Dendritic cell treated with granulocyte-macrophage colony-stimulating factor and Interleukin-4, amounts not matched to agents 40 ng/mL and 50 ng/mL, for 4 days (primary cell): ENCODE measurements around the gene RHEB.

Experiments used
- H3K27ac Mint-ChIP-seq: one replicate; pipeline ENCODE4 v1.8.0; 2022; ENCODE audit warnings: mild to moderate bottlenecking, mixed read lengths
- H3K27me3 Mint-ChIP-seq: one replicate; pipeline ENCODE4 v1.8.0; 2022; ENCODE audit warnings: mild to moderate bottlenecking, mixed read lengths
- H3K36me3 Mint-ChIP-seq: one replicate; pipeline ENCODE4 v1.8.0; 2022; ENCODE audit warnings: low read depth, mixed read lengths
- H3K4me1 Mint-ChIP-seq: one replicate; pipeline ENCODE4 v1.8.0; 2022; ENCODE audit warnings: low read depth, mixed read lengths
- H3K4me3 Mint-ChIP-seq: one replicate; pipeline ENCODE4 v1.8.0; 2022; ENCODE audit warnings: mild to moderate bottlenecking, moderate library complexity, mixed read lengths
- H3K9me3 Mint-ChIP-seq: one replicate; pipeline ENCODE4 v1.8.0; 2022; ENCODE audit warnings: mixed read lengths
- intact Hi-C: fragments of 100-400 bp; cut with micrococcal nuclease; formaldehyde crosslinking; loops from one replicate; pipeline ENCODE4 v1.15.0; 2022

RHEB gene

DNA sequence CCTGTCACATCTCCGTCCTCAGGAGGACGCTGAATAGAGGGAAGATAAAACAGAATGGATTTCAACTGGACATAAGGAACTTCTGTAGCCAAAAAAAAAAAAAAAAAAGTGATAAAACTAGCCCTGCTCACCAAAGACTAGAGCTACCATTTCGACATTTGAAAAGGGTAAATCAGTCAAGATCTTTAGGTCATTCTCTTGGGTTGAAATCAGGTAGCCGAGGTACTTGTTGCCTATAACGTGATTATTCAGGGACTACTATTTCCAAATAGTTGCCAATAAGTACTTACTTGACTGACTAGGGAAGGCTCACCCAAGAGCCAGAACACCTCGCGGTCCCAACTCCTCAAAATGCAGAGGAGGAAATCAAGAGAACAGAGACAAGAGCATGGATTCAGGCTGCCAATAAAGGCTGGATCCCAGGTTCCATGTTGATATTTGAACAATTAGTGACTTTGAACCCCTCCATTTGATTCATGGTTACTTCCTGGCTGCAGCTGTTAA lies 2.0 kb downstream of the RHEB start:
- H3K36me3 Mint-ChIP-seq = peaks cover 17% of the 10 kb centered on the region
- peaks cover 67% of the 10 kb centered on the region for H3K4me1 Mint-ChIP-seq
- H3K27ac Mint-ChIP-seq = peak overlapping the region; percentile 93
- peak overlapping the region; percentile 90 for H3K4me3 Mint-ChIP-seq
- no peaks in the 10 kb centered on the region for H3K9me3 Mint-ChIP-seq
- H3K27me3 Mint-ChIP-seq = no peaks in the 10 kb centered on the region
- intact Hi-C loops = loop anchor here (1.0 kb wide), 1 partner anchor 32 kb away; no protein-coding TSS in a partner anchor

DNA sequence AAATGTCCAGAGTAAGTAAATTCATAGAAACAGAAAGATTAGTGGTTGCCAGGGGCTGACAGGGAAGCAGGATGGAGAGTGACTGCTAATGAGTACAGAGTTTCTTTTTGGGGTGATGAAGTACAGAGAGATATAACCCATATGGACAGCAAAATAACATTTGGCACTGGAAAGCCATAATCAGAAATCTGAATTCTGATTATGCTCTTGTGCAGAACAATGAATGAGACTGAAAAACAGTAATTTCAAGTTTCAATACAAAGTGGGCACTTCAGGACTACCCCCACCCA lies 4.5 kb downstream of the RHEB start:
- intact Hi-C loops = no loop called here
- H3K27ac Mint-ChIP-seq = peak overlapping the region; percentile 93

DNA sequence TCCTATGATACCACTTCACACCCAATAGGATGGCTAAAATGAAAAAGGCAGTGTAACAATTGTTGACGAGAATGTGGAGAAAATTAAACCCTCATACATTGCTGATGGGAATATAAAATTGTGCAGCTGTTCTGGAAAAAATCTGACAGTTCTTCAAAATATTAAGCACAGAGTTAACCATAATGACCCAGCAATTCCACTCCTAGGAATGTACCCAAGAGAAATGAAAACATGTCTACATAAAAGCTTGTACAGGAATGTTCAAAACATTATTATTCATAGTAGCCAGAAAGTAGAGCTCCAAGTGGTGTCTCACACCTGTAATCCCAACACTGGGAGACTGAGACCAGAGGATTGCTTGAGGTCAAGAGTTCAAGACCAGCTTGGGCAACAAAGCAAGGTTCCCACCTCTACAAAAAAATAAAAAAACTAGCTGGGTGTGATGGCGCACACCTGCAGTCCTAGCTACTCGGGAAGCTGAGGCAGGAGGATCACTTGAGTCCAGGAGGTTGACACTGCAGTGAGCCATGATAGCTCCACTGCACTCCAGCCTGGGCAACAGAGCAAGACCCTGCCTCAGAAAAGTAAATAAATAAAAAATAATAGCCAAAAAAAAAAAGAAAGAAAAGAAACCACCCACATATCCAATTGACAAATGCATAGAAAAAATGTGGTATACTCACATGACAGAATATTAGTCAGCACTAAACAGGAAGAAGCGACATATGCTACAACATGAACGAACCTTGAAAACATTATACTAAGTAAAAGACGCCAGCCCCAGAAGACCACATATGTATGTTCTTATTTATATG lies 5.0 kb downstream of the RHEB start:
- Mint-ChIP-seq H3K27ac (peak overlapping the region; percentile 93), H3K36me3 (peaks cover 17% of the 10 kb centered on the region), H3K27me3 (no peaks in the 10 kb centered on the region), H3K4me1 (peaks cover 80% of the 10 kb centered on the region), H3K9me3 (no peaks in the 10 kb centered on the region), H3K4me3 (peak overlapping the region; percentile 21)
- intact Hi-C loops = no loop called here

More for the DNA sequence above, 4.5 kb downstream of the RHEB start:
- Mint-ChIP-seq H3K36me3 (peaks cover 17% of the 10 kb centered on the region), H3K27me3 (no peaks in the 10 kb centered on the region), H3K4me1 (peaks cover 78% of the 10 kb centered on the region), H3K4me3 (peak overlapping the region; percentile 21), H3K9me3 (no peaks in the 10 kb centered on the region)

DNA sequence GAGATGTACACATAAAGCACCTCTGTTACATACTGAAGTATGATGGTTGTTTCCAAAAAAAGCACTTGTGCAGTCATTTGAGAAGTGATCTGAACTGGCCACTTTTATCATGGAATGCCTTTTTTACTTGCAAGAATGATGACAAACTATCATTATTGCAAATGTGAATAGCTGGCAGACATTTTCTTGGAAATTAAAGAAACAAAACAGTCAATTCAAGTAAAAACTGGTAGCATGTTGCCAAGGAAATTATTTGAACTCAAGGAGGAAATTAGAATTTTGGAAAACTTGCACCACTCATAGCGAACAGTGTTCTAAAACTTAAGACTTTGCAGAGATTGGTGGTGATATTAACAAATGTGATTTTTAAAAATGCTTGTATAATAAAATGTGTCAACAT lies 6.6 kb downstream of the RHEB start:
- Mint-ChIP-seq H3K9me3 (no peaks in the 10 kb centered on the region), H3K4me3 (no peak overlapping the region), H3K4me1 (peaks cover 82% of the 10 kb centered on the region), H3K27me3 (no peaks in the 10 kb centered on the region), H3K27ac (no peak overlapping the region), H3K36me3 (peaks cover 9% of the 10 kb centered on the region)
- intact Hi-C loops = no loop called here

DNA sequence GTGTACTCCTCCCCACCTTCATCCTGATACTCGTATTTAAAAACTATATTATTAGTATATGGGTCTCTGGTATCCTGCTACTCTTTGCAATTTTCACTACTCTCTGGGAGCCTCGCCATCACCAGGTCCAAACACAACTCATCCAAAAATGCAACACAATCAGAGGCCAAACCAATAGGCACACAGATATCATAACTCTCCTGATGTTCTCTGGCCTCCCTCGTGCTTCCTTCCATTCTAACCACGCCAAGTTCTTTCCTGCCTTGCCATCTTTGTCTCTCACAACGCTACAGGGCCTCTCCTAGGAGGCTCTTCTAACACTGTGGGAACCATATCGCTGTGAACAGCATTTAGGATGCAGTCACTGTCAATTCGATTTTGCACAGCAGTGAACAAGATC lies 7.3 kb downstream of the RHEB start:
- H3K9me3 Mint-ChIP-seq = no peaks in the 10 kb centered on the region
- peaks cover 82% of the 10 kb centered on the region for H3K4me1 Mint-ChIP-seq
- H3K27ac Mint-ChIP-seq = peak overlapping the region; percentile 21
- H3K4me3 Mint-ChIP-seq = no peak overlapping the region
- H3K27me3 Mint-ChIP-seq = no peaks in the 10 kb centered on the region
- intact Hi-C loops = no loop called here
- H3K36me3 Mint-ChIP-seq = peaks cover 6% of the 10 kb centered on the region

DNA sequence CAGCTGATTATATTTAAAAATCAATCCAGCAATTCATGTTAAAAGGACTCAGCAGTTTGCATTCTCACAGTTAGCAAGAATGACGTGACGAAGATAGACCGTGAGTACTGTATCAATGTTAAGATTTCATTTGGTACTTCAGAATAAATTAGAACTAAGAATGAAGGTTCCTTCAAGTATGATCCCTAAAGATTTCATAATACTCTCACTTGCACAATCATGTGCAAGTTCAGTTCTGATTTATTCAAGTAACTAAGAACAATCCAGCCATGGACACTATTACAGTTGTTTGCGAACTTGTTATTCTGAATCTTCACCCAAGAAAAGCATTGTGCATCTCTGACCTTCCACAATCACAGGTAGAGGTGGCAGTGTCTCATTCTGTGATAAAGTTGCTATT lies 7.7 kb downstream of the RHEB start:
- Mint-ChIP-seq H3K4me3 (no peak overlapping the region), H3K36me3 (peaks cover 6% of the 10 kb centered on the region), H3K27me3 (no peaks in the 10 kb centered on the region), H3K27ac (peak overlapping the region; percentile 21), H3K4me1 (peaks cover 81% of the 10 kb centered on the region), H3K9me3 (no peaks in the 10 kb centered on the region)
- intact Hi-C loops = no loop called here

DNA sequence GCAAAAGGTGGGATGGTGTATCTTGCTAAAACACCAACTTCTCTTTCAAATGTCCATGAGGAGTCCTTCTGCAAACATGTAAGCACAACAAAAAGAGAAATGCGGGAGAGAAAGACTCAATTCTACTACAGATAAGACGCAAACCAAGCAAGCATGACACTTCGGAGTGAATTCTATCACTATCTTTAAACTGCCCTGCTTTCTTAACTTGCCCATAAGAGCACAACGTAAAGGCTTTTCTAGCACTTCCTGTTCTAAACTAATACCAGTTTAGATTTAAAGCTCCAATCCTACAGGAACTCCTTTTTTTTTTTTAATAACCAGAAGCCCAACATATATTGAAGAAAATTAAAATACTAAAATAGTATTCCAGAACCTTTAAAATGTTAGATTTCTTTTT lies 8.4 kb downstream of the RHEB start:
- H3K27me3 Mint-ChIP-seq = no peaks in the 10 kb centered on the region
- H3K4me1 Mint-ChIP-seq = peaks cover 79% of the 10 kb centered on the region
- intact Hi-C loops = no loop called here
- H3K36me3 Mint-ChIP-seq = peaks cover 6% of the 10 kb centered on the region
- no peaks in the 10 kb centered on the region for H3K9me3 Mint-ChIP-seq
- no peak overlapping the region for H3K4me3 Mint-ChIP-seq
- no peak overlapping the region for H3K27ac Mint-ChIP-seq

DNA sequence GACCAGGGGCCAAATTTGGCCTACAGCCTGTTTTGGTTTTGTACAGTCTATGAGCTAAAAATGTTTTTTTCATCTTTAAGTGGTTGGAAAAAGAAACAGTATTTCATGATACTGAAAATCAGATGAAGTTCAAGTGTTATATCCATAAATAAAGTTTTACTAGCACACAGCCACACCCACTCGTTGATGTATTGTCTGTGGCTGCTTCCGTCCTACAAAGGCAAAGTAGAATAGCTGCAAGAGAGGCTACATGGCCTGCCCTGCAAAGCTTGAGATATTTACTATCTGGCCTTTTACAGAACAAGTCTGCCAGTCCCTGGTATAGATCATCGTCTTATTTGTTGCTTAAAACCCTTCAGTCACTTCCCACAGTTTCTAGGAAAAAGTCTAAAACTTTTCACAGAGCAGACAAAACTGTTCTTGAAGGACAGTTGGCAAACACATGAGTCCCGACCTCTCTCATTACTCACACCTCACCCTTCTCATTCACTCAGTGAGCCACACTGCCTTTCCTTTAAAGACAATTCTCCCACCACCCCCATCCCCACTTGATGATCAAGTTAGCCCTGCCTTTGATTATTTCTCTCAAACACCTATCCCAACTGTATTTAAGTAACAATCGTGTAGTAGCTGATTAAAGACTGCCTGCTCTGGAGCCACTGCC lies 9.9 kb downstream of the RHEB start:
- Mint-ChIP-seq H3K36me3 (no peaks in the 10 kb centered on the region), H3K27me3 (no peaks in the 10 kb centered on the region), H3K9me3 (no peaks in the 10 kb centered on the region), H3K27ac (no peak overlapping the region), H3K4me3 (no peak overlapping the region), H3K4me1 (peaks cover 70% of the 10 kb centered on the region)
- intact Hi-C loops = no loop called here

DNA sequence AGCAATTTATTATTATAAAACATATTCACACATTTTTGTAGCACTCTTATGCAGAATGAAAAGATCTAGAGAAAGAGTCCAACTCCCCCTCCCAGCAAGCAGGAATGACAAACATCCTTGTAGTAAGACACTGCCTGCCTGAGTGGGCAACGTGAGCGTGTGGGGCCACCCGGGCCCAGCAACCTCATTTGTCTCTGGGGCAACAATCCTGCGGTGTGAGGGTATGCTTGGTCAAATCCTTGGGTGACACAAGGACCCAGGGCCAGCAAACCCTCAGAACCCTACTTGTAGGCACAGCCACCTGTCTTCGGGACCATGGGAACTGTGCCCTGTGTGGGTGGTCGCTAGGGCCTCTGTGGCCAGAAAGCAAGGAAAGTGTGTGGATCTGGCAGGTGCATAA lies 10.7 kb downstream of the RHEB start:
- Mint-ChIP-seq H3K9me3 (no peaks in the 10 kb centered on the region), H3K4me1 (peaks cover 61% of the 10 kb centered on the region), H3K27ac (no peak overlapping the region)

DNA sequence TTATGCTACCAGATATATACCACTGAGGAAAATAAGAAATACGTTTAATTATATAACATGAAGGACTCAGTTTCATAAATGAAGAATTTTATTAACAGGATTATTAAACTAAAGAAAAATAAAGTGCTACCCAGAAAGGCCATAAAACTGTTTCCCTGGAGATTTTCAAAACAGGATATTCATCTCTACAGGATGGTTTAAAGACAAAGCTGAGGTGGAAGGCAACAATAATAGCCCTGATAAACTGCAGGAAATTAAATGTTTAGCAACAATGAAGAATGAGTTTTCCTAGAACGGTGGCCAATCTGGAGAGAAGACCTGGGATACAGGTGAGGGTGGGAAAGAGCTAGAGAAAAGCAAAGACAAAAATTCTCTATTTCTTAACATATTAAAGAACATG lies 11.9 kb downstream of the RHEB start:
- Mint-ChIP-seq H3K4me1 (peaks cover 58% of the 10 kb centered on the region), H3K27me3 (no peaks in the 10 kb centered on the region), H3K27ac (no peak overlapping the region), H3K36me3 (no peaks in the 10 kb centered on the region), H3K9me3 (no peaks in the 10 kb centered on the region), H3K4me3 (no peak overlapping the region)
- intact Hi-C loops = no loop called here

More for the DNA sequence above, 10.7 kb downstream of the RHEB start:
- intact Hi-C loops = no loop called here
- Mint-ChIP-seq H3K36me3 (no peaks in the 10 kb centered on the region), H3K4me3 (no peak overlapping the region), H3K27me3 (no peaks in the 10 kb centered on the region)

DNA sequence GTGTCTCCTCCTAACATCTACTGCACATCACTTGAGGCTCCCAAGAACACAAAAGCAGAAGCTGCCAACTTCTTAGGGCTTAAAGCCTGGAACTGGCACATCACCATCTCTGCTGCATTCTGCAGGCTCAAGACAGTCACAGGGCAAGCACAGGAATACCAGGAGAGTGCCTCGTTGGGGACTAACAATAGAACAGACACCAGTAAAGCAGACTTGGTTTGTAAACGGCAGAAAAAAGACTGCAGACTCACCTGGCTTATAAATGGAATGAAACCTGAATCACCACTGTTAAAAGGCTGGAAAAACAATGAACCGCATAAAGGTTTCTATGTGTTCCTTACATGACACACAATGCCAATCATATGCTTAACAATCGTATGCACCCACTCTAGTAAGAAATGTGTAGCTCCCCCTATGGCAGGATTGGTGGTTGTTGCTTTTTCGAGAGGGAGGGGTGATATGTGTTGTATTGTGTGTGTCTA lies 12.8 kb downstream of the RHEB start:
- H3K27ac Mint-ChIP-seq = no peak overlapping the region
- H3K4me1 Mint-ChIP-seq = peaks cover 50% of the 10 kb centered on the region
- H3K4me3 Mint-ChIP-seq = no peak overlapping the region

DNA sequence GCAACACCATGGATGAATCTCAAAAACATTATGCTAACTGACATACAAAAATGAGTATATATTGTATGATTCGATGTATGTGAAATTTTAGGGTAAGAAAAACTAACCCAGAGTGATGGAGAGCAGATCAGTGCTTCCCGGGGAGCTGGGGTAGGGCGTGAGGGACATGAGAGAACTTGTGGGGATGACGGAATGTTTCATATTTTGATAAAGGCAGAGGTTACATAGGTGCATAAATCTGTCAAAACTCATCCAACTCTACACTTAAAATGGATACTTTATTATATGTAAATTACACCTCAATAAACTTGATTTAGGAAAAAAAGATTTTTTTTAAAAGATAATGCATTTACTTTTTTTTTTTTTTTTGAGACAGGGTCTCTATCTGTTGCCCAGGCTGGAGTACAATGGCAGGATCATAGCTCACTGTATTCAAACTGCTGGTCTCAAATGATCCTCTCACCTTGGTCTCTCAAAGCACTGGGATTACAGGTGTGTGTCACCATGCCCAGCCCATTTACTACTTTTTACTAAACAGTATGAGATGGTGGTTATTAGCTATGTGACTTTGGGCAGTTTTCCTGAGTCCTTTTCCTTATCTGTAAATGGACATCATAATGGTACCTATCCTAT lies 13.7 kb downstream of the RHEB start:
- H3K9me3 Mint-ChIP-seq = peaks cover 8% of the 10 kb centered on the region
- no peak overlapping the region for H3K4me3 Mint-ChIP-seq
- intact Hi-C loops = no loop called here
- H3K27ac Mint-ChIP-seq = peak overlapping the region; percentile 37
- peaks cover 7% of the 10 kb centered on the region for H3K36me3 Mint-ChIP-seq
- H3K4me1 Mint-ChIP-seq = peaks cover 49% of the 10 kb centered on the region
- no peaks in the 10 kb centered on the region for H3K27me3 Mint-ChIP-seq

More for the DNA sequence above, 12.8 kb downstream of the RHEB start:
- Mint-ChIP-seq H3K36me3 (peaks cover under 1% of the 10 kb centered on the region), H3K27me3 (no peaks in the 10 kb centered on the region), H3K9me3 (peaks cover 1% of the 10 kb centered on the region)
- intact Hi-C loops = no loop called here

DNA sequence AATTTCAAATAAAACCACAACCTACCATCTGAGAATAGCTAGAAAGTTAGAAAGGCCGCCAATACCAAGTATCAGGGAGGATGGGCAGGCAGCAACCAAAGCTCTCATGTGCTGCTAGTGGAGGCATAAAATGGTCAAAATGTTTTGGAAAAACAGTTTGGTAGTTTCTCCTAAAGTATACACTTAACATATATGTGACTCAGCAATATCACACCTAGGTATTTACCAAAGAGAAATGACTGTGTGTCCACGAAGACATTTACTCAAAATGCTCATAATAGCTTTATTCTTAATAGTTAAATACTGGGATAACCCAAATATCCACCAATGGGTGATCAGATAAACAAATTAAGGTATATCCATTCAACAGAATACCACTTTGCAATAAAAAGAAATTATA lies 14.3 kb downstream of the RHEB start:
- Mint-ChIP-seq H3K27ac (peak overlapping the region; percentile 37), H3K4me1 (peaks cover 49% of the 10 kb centered on the region), H3K36me3 (peaks cover 7% of the 10 kb centered on the region), H3K9me3 (peaks cover 8% of the 10 kb centered on the region), H3K27me3 (no peaks in the 10 kb centered on the region), H3K4me3 (no peak overlapping the region)
- intact Hi-C loops = no loop called here

DNA sequence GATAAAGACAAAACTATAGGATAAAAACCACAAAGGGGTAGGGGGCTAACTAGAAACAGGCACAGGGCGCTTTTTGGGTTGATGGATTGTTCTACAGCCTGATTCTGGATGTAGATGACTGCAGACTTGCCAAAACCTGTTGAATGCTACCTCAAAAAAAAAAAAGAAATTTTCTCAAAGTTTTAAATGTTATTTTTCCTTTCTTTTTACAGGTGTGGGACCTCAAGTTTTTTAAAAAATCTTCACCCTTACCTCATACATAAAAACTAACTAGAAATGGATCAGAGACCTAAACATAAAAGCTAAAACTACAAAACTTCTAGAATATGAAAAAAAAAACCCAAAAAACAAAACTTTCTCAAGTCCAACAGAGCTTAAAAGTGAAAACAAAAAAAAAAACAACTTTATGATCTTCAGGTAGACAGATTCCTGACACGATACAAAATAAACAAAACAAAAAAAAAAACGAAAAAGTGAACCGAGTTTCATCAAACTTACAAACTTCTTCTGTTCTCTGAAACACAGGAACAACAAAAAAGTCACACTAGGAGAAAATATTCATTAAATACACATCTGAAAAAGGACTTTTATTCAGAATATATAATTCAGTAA lies 14.9 kb downstream of the RHEB start:
- H3K27ac Mint-ChIP-seq = no peak overlapping the region
- peaks cover 51% of the 10 kb centered on the region for H3K4me1 Mint-ChIP-seq
- intact Hi-C loops = no loop called here

More for the DNA sequence above, 14.9 kb downstream of the RHEB start:
- Mint-ChIP-seq H3K36me3 (peaks cover 7% of the 10 kb centered on the region), H3K4me3 (no peak overlapping the region), H3K27me3 (no peaks in the 10 kb centered on the region), H3K9me3 (peaks cover 8% of the 10 kb centered on the region)
